Measurements from ENCODE around the gene LAMB1.
"Not testable (repeated sequence)": the region's sequence is repeated elsewhere in the genome, so short reads cannot be mapped to it uniquely, and the experiment has no call there.

The LAMB1 gene

DNA sequence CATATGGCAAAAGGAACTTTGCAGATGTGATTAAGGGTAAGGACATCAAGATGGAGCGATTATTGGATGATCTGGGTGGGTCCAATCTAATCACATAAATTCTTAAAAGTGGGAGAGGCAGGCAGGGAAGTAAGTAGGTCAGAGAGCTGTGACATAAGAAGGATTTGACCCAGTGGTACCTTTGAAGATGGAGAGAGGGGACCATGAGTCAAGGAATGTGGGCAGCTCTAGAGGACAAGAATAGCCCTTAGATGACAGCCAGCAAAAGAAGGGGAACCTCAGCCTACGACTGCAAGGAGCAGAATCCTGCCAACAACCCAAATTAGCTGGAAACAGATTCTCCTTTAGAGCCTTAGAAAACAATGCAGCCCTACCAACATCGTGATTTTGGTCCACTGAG is 34.5 kb downstream of the LAMB1 start:
- DNase-seq: no peak

DNA sequence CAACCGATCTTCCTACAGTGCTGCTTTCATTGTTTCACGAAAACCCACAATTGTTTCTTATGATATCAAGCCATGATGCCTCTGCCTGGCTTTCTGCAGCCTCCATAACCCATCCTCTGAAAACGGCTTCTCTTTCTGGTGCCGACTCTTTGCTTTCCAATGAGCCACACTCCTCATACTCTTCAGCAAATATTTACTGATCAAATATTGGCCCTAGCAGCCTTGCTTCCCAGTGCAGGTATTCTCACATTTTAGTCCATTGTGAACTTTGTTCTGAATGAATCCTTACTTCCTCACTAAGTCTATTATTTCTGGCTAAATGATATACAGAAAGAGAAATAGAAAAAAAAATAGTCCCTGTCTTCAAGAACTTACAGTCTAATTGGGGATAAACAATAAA is 35.5 kb downstream of the LAMB1 start:
- DNase-seq: no peak

- peak in 1 of 2 experiments; percentile 78 for DNase-seq
Measured at GRCh38 chr7:107966711-107967110, 36.2 kb downstream of the LAMB1 start.

GRCh38 chr7:107964510-107964909 is 38.5 kb downstream of the LAMB1 start:
- no peak for DNase-seq

GRCh38 chr7:107962817-107963216 is 40.1 kb downstream of the LAMB1 start:
- no peak for DNase-seq

- DNase-seq: no peak
Measured at GRCh38 chr7:107961405-107961804, 41.6 kb downstream of the LAMB1 start.

DNA sequence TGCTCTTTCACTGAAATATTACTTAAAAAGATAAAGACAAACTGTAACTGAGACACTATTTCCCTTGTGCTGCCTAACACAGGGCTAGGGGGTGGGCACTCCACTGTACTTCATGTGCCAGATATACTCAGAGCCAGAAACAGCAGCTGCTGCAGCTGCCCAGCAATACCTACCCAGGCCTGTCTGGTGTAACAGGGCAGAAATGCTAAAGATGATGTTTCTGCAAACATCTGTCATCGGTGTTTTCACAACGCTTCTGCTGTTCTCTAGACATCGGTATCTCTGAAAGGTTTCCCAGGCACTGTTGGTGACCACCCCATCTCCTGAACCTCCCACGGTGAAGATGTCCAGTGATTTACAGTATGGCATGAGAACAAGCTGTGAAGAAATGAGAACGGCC is 42.7 kb downstream of the LAMB1 start:
- DNase-seq: no peak

- DNase-seq: no peak
Measured at GRCh38 chr7:107959527-107959898, 43.4 kb downstream of the LAMB1 start.

DNA sequence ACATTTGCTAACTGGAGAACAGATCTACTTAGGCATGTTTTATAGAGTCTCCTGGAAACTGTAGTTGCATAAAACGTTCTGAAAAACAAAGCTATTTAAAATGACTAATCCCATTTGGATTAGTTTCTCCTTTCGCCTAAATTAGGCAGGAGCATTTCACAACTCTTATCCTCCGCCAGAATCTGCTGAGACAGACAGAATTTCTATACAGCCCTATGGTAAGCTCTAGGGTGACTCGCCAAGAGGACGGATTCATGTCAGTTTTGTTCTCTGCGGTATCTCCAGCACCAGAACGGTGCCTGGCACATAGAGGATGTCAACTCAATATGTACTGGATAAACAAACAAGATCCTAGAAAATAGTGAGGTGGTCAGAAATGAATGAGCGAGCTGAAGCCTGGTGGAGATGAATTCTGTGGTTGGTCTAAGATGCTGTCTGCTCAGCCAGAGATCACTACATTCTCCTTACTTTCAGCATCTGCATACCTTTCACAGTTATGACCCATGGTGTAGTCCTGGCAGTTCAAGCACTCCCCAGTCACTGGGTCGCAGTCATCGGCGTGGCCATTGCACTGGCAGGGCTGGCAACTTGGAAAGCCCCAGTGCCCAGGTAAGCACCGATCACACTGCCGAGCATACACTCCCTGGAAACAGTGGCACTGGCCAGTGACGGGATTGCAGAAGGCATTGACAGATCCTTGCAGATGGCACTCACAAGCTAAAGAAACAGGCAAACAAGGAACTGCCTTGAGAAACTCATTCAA is 44.0 kb downstream of the LAMB1 start:
- DNase-seq: no peak

DNA sequence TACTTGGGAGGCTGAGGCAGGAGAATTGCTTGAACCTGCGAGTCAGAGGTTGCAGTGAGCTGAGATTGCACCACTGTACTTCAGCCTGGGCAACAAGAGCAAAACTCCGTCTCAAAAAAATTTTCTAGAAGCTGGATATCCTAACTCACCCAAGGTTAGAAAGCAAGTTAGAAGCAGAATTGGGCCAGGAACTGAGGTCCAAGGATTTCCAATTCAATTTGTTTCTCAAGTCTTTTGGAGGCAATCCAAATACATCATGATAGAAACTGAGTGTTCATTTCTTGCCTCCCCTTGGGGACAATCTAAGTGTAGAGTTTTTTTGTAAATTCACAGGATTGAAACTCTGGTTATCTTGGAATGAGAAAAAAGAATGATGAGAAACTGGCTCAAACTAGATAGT is 45.5 kb downstream of the LAMB1 start:
- DNase-seq: no peak

DNA sequence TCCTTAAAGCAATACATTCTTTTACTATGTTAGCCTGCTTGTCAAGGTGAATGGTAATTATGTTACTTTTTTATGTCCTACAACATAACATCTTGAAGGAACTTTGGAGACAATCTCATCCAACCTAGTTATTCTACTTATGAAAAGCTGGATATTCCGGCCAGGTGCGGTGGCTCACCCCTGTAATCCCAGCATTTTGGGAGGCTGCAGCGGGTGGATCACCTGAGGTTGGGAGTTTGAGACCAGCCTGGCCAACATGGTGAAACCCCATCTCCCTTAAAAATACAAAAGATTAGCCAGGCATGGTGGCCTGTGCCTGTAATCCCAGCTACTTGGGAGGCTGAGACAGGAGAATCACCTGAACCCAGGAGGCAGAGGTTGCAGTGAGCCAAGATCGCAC is 46.0 kb downstream of the LAMB1 start:
- DNase-seq: not testable (repeated sequence)

- DNase-seq: no peak
Measured at GRCh38 chr7:107955394-107955793, 47.6 kb downstream of the LAMB1 start.

DNA sequence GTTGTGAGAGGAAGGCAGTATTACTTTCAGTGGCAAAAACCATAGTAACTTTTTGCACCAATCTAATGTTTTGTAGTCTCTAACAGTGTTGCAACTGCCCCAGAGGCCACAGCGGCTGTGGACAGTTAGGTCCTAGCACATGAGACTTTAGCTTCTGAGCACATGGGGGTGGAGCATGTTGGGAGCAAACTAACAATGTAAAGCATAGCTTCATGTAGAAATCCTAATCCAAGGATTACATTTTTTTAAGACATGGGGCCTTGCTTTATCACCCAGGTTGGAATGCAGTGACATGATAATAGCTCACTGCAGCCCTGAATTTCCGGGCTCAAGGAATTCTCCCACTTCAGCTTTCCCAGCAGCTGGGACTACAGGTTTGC is 49.0 kb downstream of the LAMB1 start:
- no peak for DNase-seq

DNA sequence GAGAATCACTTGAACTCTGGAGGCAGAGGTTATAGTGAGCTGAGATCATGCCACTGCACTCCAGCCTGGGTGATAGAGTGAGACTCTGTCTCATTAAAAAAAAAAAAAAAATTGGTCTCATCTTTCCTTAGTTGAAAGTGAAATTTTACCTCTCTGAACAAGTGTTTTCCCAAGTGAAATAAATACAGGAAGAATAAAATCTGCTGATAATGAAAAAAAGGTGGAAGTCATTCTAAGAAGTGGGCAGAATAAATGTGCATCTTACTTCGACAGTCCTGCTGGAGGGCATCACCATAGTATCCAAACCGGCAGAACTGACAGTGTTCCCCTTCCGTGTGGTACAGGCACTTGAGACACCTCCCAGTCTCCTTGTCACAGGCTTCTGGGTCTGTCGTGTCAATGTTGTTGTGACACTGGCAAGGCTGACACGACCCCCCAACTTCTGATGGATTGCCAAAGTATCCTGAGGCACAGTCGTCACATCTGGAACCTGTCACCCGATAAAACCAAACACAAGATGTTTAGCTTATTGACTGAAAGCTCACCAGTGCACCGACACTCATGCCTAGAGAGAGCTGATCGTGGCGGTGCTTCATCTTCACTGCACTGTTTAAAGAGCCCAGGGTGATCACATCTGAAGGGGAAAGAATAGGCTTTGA is 49.6 kb downstream of the LAMB1 start:
- DNase-seq: no peak

DNA sequence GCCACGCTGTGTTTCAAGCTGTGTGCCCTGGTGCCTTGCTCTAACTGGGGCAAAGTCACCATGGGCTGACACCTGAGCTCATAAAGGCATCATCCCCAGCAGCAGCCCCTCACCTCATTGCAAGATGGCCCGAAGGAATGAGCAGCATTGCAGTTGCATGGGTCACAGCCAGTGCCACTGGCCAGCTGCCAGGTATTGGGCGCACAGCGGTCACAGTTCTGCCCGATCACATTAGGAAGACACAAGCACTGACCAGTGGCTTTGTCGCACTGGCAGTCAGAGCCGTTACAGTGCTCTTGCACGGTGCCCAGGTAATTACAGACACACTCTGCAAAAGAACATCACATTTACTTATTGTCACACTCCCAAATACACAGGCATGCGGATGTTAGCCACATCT is 51.1 kb downstream of the LAMB1 start:
- no peak for DNase-seq

DNA sequence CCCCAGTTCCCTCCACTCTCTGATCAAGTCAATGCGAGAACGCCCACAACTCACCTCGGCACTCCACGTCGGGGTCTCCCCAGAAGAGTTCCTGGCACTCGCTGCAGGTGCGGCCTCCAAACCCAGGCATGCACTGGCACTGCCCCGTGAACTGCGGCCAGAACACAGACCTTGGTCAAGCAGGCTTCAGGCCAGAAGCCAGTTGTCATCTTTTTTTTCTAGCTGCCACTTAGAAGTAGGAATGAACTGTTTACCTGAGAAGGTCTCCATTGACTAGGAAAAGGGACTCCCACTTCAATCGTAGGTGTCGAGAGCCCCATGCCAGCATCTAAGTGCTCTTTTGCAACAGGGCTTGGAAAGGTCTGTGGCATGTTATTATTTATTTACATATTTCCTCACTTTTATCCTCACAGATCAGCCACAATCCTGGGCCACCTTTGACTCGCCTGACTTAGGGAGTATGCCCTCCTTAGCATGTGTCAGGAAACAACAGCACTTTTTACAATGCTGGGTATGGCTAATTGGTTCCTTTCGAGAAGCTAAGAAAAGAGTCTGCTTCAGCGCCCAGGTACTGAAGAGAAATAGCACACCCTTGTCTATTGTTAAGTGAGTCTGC is 51.7 kb downstream of the LAMB1 start:
- DNase-seq: no peak

GRCh38 chr7:107949443-107949935 is 53.5 kb downstream of the LAMB1 start:
- DNase-seq: no peak

DNA sequence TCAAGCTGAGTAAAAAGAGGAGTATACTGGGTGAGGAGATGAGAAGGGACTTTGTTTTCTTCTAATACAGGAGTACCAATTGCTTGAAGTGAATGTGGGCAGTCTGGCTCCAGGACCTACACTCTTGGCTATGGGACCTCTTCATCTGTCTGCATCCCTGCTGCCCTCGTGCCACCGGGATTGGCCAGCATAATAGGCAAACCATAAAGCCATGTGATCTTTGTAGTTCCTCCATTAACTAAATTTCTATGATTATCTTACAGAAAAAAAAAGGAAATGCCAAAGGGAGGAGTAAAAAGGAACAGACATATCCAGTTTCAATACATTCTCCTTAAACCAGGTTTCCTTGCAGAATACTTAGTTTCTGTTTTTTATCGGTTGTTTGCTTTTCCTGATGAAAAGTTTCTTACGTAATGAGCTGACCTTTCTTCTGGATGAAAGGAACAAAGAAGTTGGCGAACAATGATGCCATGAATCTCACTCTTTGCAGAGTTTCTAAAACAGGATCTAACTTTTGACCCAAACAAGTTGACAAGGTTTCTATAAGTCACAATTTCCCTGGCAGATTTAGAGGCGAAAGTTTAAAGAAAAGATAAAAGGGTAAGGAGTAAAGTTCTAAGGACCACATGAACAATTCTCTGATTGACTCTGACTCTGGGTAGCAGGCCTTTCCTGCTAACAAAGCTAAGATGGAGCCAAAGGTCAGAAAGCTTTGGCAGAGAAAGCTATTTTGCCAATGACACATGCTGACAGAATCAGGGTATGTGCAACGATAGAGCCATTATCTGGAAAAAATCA is 54.1 kb downstream of the LAMB1 start:
- DNase-seq: no peak

GRCh38 chr7:107946881-107947280 is 56.1 kb downstream of the LAMB1 start:
- DNase-seq: no peak

- DNase-seq: no peak
Measured at GRCh38 chr7:107946451-107946850, 56.5 kb downstream of the LAMB1 start.

GRCh38 chr7:107945332-107945731 is 57.6 kb downstream of the LAMB1 start:
- no peak for DNase-seq

DNA sequence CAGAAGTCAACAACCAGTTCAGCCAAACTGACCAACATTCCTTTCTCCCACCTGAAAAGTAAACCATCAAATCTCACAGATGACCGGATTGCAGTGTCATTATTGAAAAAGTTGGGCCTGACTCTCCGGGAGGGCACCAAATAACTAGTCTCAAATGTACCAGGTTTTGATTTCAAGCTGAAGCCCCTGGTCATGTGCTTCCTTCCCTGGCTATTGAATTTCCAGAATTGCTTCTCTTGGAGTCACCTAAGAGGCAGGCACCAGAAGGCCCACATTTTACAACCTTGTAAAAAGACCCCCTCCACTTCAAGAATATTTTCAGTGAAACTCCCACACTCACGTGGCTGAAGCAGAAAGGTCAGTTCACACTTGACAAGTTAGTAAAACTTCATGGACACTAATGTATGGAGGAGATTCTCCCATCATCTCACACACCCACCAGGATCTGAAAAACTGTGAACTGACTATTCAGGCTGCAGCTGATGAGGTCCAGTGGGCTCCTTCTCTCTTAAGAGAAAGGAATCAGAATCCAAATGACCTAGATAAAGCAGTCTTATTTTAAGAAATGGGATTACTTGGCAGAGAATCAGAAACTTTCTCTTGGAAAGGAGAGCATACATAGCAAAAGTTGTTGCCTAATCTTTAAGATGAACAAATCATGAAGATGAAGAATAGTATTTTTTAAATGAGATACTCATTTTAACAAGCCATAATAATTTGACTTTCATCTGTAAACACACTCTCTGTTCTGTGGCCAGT is 58.4 kb downstream of the LAMB1 start:
- DNase-seq: no peak

DNA sequence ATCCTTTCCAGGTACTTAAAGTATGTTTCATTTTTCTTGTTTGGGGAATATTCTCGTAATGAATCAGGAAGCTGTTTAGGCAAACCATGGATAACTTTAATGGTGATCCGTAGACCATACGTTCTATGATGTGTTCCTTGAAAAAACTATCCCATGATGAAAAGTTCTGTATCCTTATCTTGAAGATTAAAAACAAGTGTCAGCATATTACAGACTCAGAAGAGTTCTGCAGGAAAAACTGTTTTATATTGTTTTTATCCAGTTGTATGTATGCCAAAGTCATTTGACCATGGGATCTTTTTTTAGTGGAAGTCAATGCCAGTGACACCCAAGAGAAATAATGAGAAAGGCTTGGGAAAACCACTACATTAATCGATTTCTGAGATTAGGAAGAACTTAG is 59.9 kb downstream of the LAMB1 start:
- no peak for DNase-seq

Data from NCI-H446 (cell line).